NCI-H1105 (cell line): ENCODE measurements around the gene METAP1D.
"Not testable (repeated sequence)": the region's sequence is repeated elsewhere in the genome, so short reads cannot be mapped to it uniquely, and the experiment has no call there.

Experiments
- DNase-seq: peaks from one replicate; lab custom pipeline; 2025; lab: John Stamatoyannopoulos, UW

METAP1D gene

DNA sequence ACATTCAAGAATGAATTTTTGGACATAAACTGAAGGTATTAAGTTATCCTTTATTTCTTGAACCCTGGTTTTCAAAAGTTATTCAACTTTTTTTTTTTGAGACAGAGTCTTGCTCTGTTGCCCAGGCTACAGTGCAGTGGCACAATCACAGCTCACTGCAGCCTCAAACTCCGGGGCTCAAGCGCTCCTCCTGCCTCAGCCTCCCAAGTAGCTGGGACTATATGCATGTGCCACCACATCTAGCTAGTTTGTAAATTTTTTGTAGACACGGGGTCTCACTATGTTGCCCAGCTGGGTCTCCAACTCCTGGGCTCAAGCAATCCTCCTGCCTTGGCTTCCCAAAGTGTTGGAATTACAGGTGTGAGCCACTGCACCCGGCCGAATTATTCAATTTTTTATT is 2.7 kb upstream of the METAP1D start:
- not testable (repeated sequence) for DNase-seq

DNA sequence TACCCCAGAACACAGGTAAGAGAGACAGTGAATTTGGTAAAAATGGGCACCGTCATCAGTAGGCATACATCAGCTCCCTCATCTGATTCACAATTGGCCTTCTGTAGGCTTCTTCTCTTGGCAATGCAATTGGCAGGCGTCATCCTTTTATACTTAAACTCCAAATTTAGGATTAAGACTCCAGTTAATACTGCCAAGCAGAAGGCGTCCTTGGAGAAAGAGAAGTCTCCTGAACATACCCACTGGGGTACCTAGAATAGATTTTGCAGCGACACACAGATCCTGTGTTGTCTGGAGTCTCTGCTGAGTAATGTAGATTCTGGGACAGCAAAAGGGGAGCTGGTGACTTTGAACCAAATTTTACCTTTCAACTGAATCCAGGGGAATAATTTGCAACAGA is 592 bp upstream of the METAP1D start:
- DNase-seq, result no peak

DNA sequence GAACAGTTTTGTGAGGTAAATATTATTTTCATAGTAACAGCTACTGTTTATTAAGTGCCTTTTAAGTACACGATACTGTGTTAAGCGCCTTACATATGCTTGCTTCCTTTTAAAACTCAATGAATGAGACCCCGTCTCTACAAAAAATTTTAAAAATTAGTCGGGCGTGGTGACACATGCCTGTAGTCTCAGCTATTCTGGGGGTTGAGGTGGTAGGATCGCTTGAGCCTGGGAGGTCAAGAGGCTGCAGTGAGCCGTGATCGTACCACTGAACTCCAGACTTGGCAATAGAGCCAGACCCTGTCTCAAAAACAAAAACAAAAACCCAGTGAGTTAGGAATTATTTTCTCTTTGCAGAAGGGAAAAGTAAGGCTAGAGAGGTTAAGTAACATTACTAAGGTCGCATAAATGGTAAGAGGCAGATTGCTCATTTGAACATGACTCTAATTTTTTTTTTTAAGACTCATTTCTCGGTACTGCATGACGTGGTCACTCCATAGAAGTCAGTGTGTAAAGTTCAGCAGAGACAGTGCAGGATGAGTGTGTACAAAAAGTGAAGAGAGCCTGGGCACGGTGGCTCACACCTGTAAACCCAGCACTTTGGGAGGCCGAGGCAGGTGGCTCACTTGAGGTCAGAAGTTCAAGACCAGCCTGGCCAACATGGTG is 1.1 kb downstream of the METAP1D start:
- DNase-seq, result no peak

DNA sequence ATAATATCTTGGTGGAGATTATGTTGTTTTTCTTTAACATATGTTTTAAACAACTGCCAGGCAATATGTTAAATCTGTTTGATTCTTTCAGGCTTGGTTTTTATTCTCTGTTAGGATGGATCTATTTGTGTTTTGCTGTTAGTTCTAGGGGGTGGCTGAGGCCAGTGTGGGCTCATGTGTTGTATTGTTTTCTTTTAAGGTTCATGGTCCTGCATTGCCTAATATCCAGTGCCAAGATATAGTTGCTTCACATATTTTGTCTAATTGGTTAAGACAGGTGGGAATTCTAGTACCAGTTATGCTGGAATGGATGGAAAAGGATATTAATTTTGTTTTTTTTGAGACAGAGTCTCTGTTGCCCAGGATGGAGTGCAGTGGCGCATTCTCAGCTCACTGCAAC is 7.6 kb downstream of the METAP1D start:
- no peak for DNase-seq

DNA sequence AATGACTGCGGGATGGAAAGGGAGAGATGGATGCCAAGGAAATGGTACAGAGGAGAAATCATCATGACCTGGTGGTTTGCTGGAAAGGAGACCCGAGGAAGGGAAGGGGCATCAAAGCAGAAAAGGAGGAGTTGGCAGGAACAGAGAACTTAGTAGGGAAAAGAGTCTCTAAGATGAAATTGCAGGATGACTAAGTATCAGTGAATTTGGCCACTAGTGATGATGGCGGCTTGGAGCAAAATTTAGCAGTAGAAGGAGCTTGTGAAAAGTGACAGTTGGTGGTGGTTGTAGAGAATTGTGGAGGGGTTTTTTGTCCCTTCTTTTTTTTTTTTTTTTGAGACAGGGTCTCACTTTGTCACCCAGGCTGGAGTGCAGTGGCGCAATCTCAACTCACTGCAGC is 10.1 kb downstream of the METAP1D start:
- no peak for DNase-seq

DNA sequence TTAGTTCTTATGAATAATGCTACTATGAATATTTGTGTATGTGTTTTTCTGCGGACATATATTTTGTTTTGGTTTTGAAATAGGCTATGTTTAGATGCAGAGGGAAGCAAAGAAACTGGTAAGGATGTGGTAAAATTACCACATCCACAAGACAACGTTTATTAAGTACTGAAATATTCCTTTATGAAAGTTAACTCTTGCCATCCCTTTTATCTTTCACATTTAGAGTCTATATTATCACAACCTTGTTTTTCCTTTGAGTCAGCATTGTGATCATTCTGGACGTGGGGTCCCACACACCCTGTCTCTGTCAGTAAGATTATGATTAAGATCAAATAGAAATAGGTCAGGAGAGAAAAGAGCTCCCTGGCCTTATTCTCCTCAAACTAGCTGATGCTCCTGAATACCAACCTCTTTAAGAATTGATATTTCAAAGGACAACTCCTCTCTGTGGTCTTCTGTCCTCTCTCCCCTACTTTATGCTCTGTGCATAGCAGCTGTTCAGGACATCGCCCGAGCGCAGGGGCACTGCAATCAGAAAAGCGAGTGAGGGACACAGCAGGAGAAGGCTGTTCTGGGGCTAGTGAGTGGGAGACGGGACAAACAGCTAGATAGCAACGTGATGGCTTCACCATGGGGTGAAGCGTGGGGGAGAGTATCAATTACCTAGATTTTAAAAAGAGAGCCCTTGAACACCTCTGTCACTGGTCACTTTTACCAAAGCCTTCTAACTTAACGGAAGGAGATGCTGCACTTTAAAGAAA is 12.2 kb downstream of the METAP1D start:
- no peak for DNase-seq

DNA sequence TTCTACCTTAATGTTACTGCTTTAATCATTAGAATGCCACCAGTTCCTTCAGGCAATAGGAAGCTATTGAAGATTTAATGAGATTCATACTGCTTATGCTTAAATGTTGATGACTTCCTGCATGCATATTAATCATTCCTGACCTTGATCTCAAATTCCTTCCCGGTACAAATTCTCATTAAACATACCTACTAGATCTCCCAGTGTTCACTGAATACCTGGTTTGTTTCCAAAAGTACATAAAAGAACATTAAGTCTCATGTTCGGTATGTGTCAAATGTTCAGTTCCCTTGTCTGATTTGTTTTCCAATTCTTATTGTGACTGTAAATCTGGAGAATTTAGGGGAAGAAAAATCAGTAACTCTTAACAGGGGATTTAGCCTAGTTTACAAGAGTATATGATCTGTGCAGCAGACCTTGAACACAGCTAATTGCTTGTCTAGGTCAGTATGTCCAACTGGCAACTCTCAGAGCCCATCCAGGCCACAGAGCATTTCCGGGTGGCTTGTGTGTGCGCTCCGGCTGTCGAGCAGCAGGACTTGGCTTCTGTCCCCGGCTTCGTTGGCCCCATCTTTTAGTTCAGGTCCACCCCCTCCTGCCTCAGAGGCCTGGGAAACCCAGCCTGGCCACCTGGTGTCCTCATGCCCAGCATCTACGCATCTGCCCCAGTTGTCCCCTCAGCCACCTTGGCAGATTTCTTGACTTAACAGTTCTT is 13.1 kb downstream of the METAP1D start:
- DNase-seq, result no peak

DNA sequence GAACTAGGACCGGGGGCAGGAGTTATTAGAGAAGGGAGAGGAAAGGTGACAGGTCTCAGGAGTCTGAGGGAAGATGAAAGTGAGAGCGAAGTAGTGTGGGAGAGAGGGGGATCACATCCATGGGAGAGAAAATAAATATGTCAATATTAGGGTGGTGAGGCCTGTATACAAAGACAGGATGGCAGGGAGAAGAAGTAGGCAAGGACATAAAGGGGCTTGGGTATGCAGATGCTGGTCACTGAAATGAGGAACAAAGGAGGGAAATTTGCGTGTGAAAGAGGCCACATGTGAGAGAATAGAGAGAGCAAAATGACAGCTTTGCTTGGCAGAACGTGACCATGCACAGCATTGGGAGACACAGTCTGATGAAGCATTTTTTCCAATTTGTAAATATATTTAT is 13.6 kb downstream of the METAP1D start:
- DNase-seq, result no peak

DNA sequence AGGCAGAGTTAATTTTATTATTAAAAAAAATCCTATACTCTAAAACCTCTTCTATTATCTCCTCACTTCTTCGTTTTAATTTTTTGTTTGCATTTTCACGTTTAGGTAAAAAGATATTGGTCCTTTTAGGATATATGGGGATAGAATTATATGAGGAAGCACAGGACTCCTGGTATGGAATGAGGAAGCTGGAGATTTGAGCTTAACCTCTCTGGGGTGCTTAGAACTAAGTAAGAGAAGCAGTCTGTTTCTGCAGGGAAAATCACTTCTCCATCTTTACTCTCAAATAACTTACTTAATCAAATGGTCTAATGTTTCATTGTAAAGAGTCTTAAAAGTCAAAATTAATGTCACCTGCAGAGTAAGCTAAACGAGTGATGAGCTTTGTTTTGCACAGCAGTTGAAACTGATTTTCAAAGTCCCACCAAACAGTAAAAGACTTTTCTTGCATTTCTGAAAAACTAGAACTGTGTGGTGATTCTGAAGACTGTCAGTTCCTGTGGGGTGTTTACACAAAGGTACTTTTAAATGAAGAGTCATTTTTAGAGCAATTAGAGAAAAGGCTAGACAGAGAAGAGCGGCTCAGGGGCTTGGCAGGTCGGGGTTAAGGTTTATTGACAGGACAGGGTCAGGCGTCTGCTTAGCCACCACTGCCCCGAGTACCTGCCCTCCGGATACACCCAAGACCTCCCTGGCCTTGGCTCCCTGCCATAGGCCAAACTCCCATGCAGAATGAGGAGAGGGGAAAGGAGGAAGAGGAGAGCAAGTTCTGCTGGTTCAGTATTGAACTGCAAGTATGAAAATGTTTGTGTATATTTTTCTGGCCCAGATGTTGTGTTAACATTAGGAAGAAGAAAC is 21.6 kb downstream of the METAP1D start:
- no peak for DNase-seq

DNA sequence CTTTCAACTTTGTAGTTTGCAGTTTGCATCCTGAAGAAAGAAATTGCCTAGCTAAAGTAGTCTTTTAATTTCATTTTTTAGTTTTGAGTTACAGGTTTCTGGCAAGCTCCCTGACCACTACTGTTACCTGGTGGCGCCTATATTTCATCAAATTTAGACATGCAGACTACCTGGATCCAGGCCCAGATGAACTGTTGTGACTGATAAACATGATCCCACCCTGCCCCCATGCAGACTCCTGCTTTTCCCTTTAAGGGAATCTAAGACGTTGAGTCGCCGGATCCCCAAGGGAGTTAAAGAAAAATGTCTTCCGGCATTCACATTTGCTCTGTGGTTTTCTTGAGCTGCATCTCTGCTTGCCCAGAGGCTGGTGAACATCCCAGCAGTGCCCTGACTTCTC is 22.2 kb downstream of the METAP1D start:
- no peak for DNase-seq

DNA sequence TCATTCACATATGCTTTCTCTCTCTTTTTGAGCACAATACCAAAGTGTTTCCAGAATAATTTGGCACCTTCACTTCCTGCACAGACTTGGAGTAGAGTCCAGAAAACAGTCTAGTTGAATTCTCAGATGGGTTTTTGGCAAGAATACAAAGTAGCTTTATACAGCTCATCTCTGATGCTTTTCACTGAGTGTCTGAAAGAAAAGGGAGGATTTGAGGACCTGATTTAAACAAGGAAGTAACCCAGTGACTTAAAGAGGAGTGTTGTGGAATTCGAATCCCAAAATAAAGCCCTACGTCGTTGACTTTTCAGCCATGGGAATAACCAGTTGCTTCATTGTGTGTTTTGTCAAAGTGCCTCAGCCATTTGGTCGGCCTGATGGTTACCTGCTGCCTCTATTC is 31.8 kb downstream of the METAP1D start:
- no peak for DNase-seq

DNA sequence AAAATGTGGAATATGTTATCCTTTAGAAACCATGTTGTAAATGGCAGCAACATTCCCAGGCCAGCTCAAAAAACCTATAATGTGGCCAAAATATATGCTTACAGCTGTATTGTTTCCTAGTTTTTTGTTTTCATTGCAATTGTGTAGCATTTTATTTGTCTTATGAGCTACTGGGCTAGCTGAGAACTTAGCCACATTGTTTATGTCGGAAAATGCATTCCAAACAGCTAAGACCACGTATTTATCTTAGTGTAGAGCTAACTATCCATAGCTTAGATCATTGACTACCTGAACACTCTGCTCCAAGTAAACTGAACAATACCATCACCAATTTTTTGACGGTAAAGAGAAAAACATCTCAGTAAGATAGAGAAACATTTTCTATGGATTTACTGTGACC is 38.4 kb downstream of the METAP1D start:
- no peak for DNase-seq

DNA sequence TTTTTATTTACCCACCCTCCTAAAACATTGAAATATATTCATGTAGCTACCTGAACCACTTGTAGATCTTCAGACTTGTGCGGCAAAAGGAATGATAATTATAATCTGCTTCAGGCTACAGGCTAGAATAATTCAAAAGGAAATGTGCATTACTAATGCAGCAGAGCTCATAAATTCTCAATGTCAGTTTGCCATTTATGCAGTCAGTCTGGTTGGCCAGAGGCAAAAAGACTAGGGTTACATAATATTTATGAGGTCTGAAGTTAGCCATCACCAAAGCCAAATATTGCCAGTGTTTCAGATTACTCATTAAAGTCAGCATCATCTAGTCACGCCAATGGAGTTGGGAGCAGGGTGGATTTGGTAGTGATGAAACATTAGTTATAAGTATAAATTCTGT is 38.9 kb downstream of the METAP1D start:
- no peak for DNase-seq

DNA sequence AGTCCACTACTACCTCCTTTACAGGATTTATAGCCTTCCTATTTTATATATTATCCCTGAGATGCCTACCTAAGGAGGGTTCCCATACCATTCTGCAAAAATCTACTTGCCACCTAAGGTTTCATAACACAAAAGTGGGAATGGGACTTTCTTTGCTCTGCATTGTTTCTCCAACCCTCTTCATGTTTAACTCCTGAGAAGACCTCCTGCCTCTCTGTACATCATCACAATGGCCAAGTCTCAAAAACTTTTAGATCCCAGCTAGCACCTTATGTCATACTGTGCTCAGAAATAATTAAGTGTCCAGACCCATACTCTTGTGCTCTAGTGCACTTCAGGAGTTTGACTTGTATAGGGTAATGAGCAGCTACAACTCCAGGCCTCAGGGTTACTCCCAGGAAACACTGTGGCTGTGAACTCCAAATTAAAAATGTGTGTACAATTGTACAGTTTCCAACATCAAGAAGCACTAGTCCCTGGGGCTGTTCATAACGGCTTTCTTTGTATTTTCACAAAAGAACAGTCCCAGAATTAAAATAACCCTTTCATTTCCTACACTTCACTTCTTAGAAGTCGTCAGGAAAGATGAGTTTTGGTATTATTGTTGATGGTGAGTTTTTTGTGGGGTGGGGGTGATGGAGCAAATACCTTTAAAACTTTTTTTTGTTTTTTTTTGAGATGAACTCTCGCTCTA is 39.4 kb downstream of the METAP1D start:
- no peak for DNase-seq

DNA sequence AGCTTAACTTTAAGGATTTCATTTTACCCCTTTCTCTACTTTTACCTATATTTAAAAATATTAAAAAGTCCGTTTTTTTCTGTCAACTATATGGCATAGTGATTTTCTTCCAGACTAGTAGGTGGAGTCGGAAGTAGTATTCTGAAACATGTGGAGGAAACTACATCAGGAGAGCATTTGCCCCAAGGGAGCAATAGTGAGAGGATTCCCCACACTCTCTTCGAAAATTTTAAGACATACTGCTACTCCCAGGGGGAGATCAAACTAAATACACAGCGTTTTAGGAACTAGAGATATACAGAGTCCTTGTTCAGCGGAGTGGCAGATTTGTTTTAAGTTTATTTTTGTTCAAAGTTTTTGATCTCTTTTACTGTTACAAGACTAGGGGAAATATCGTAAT is 40.6 kb downstream of the METAP1D start:
- no peak for DNase-seq

DNA sequence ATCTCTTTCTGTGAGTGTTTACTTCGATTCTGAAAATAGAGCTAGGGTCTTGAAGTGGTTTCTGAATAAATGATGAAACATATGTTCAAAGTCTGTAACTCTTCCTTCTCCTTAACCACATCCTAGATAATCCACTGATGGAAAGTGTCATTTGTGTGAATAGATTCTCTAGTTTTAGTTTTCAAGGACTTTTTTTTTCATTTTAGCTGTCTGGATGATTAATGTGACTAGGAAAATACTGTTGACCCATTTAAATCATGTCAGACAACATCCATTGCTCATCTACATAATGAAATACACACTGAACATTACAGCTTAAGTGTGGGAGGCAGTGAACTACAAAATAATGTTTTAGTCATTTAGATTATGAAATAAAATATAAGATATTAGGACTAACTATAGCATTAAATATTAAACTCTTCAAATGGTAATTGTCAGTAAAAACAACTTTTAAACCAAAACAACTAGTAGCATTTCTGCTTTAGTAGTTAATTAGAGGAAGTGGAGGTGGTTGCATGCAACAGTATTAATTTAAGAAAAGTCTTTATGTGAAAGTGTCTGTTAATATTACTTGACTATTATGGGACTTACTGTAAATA is 46.4 kb downstream of the METAP1D start:
- DNase-seq, result no peak

DNA sequence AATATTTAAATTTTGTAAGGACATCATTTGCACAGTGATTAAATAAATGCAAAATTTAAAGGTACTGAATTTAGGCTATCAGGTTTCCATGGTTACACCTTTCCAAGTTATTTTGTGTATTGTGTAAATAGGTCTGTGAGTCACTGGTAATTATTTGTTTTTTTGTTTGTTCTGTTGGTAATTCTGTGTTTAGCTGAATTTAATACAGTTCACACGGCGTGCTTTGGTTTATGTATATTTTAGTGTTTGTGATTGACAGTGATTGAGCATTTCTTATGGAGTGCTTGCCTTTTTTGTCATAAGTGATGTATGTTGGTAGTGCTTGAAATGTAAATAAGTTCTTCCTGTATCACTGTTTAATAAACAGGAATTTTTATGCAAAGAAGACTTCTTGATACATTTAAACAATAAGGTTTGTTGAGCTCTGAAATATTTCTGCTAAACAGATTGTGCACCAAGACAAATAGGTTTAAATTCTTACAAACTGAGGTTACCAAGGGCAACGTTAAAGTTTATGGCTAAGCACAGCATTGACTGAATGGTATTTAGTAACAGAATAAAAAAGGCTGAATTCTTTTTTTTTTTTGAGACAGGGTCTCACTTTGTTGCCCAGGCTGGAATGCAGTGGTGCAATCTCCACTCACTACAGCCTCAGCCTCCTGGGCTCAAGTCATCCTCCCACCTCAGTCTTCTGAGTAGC is 47.3 kb downstream of the METAP1D start:
- no peak for DNase-seq

DNA sequence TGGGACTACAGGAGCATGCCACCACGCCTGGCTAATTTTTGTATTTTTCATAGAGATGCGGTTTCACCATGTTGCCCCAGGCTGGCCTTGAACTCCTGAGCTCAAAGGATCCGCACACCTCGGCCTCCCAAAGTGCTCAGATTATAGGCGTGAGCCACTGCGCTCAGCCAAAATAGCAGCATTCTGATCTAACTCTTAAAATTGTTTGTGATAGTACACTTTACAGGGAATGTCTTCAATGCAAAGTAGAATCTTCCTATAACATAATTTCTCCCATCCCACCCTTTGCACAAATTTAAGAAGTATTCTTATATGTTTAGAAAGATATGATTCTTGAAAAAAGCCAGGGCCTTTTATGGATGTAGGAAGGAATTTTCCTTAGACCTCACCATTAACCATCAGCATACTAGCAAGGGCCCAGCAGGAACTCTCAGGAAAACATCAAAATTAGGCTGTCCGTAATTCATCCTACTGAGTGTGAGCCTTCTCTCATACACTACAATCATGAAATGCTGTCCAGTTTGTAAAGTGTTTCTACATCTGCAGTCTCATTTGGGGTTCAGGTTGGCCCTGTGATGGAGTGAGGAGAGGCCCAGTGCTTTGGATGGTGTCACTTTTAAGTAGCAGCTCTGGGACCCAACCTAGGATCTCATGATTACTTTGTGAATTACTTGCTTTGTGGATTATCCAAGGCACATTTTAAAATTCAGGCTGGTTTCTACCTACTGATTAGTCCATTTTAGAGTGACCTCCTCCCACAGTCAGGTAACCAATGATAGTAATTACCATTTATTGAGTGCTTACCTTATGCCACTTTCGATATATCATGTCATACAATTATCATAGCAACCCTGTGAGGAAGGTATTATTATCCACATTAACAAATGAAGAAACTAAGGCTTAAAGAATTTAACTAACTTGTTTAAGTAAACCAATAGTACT is 48.1 kb downstream of the METAP1D start:
- DNase-seq, result no peak
